Measurements from ENCODE around the gene CWH43. TPM values are rescaled to one million over a fixed set of nuclear protein-coding genes. Genes with fewer than 3 reads are reported as not detected.

Gene CWH43
- polyA plus RNA-seq (2013, experiment 1 of 2): not detected
- not detected for polyA plus RNA-seq (2013, experiment 2 of 2)

GRCh38 chr4:48985976-48986653 lies at the start of gene CWH43:
Gene CWH43 (plus strand): TSS chr4:48986275. CDS start chr4:48986430, 155 bp downstream.
- Histone ChIP-seq H3K9me3 (replicated peaks in 1 of 2; ENCODE audit: control insufficient read depth in 2 of 2, insufficient read depth in 1 of 2, low read depth in 1 of 2, low read length in 2 of 2) (no peaks in the 10 kb centered on the region), H3K4me3 (ENCODE audit: low read length in 2 of 2) (peak within 1 kb of the TSS in 1 of 2 donors; percentile 74), H2BK120ac (ENCODE audit: low read depth, low read length) (no peak within 1 kb of the TSS), H3K14ac (ENCODE audit: low read length) (peak within 1 kb of the TSS; percentile 47), H2AK5ac (ENCODE audit: low read depth, low read length) (no peak within 1 kb of the TSS), H4K91ac (ENCODE audit: low read depth, low read length, poor library complexity) (no peak within 1 kb of the TSS), H2BK15ac (ENCODE audit: low read length) (no peak within 1 kb of the TSS), H2BK12ac (ENCODE audit: low read length) (no peak within 1 kb of the TSS), H4K8ac (ENCODE audit: low read depth, low read length) (no peak within 1 kb of the TSS), H3K4ac (ENCODE audit: low read length) (no peak within 1 kb of the TSS), H3K9ac (ENCODE audit: low read depth, low read length, poor library complexity) (peak within 1 kb of the TSS; percentile 78), H3K23ac (ENCODE audit: low read depth, low read length, poor library complexity) (peak within 1 kb of the TSS; percentile 51), H3K18ac (ENCODE audit: low read length) (peak within 1 kb of the TSS; percentile 89), H3K4me1 (ENCODE audit: control insufficient read depth in 2 of 2, insufficient read depth in 1 of 2, low read depth in 1 of 2, low read length in 2 of 2) (peaks cover 0 to 3% of the 10 kb centered on the region in 2 donors), H2BK5ac (ENCODE audit: low read length) (no peak within 1 kb of the TSS), H3K36me3 (replicated peaks in 1 of 2; ENCODE audit: control insufficient read depth in 2 of 2, insufficient read depth in 2 of 2, low read length in 2 of 2) (no peaks in the 10 kb centered on the region), H3K27ac (replicated peaks; ENCODE audit: low read length) (no peak within 1 kb of the TSS), H3K79me1 (ENCODE audit: low read depth, low read length) (no peaks in the 10 kb centered on the region), H2AFZ (ENCODE audit: low read length) (peak within 1 kb of the TSS; percentile 74), H3K27me3 (ENCODE audit: control insufficient read depth in 3 of 3, insufficient read depth in 3 of 3, low read depth in 1 of 3, low read length in 3 of 3) (peaks cover 0 to 56% (median 31%) of the 10 kb centered on the region in 3 experiments), H3K4me2 (ENCODE audit: insufficient read depth, low read length, poor library complexity, severe bottlenecking) (peak within 1 kb of the TSS; percentile 89)
- peak; percentile 12 for DNase-seq (ENCODE audit: low spot score)
- WGBS, 2 donors (ENCODE audit: extremely low coverage in 2 of 2, insufficient read length in 2 of 2, insufficient replicate concordance in 1 of 2): no CpG with 5 or more reads among the region's 63 CpGs

GRCh38 chr4:48937033-48937432 lies 49.0 kb upstream of the CWH43 start:
- Histone ChIP-seq H2BK5ac (ENCODE audit: low read length) (no peak overlapping the region), H3K4me1 (ENCODE audit: control insufficient read depth in 2 of 2, insufficient read depth in 1 of 2, low read depth in 1 of 2, low read length in 2 of 2) (no peaks in the 10 kb centered on the region), H3K27ac (replicated peaks; ENCODE audit: low read length) (no peak overlapping the region), H3K9ac (ENCODE audit: low read depth, low read length, poor library complexity) (no peak overlapping the region), H3K9me3 (replicated peaks in 1 of 2; ENCODE audit: control insufficient read depth in 2 of 2, insufficient read depth in 1 of 2, low read depth in 1 of 2, low read length in 2 of 2) (peaks cover 0 to 3% of the 10 kb centered on the region in 2 donors), H3K18ac (ENCODE audit: low read length) (no peak overlapping the region), H3K4me2 (ENCODE audit: insufficient read depth, low read length, poor library complexity, severe bottlenecking) (no peak overlapping the region), H3K4me3 (ENCODE audit: low read length in 2 of 2) (no peak overlapping the region), H3K4ac (ENCODE audit: low read length) (no peak overlapping the region), H2BK120ac (ENCODE audit: low read depth, low read length) (no peak overlapping the region), H4K8ac (ENCODE audit: low read depth, low read length) (no peak overlapping the region), H2BK12ac (ENCODE audit: low read length) (no peak overlapping the region), H4K91ac (ENCODE audit: low read depth, low read length, poor library complexity) (no peak overlapping the region), H3K23ac (ENCODE audit: low read depth, low read length, poor library complexity) (no peak overlapping the region), H2AFZ (ENCODE audit: low read length) (no peak overlapping the region), H3K27me3 (ENCODE audit: control insufficient read depth in 3 of 3, insufficient read depth in 3 of 3, low read depth in 1 of 3, low read length in 3 of 3) (no peaks in the 10 kb centered on the region), H2AK5ac (ENCODE audit: low read depth, low read length) (no peak overlapping the region), H3K14ac (ENCODE audit: low read length) (no peak overlapping the region), H3K79me1 (ENCODE audit: low read depth, low read length) (no peaks in the 10 kb centered on the region), H3K36me3 (replicated peaks in 1 of 2; ENCODE audit: control insufficient read depth in 2 of 2, insufficient read depth in 2 of 2, low read length in 2 of 2) (peaks cover 0 to 1% of the 10 kb centered on the region in 2 donors), H2BK15ac (ENCODE audit: low read length) (no peak overlapping the region)
- no CpG with 5 or more reads among the region's 2 CpGs for WGBS, 2 donors (ENCODE audit: extremely low coverage in 2 of 2, insufficient read length in 2 of 2, insufficient replicate concordance in 1 of 2)
- DNase-seq (ENCODE audit: low spot score): no peak

- no peak overlapping the region for H3K4ac ChIP-seq (ENCODE audit: low read length)
- no peaks in the 10 kb centered on the region for H3K27me3 ChIP-seq (ENCODE audit: control insufficient read depth in 3 of 3, insufficient read depth in 3 of 3, low read depth in 1 of 3, low read length in 3 of 3)
- H3K4me2 ChIP-seq (ENCODE audit: insufficient read depth, low read length, poor library complexity, severe bottlenecking): no peak overlapping the region
- H4K8ac ChIP-seq (ENCODE audit: low read depth, low read length): no peak overlapping the region
- H4K91ac ChIP-seq (ENCODE audit: low read depth, low read length, poor library complexity): no peak overlapping the region
- no peak for DNase-seq (ENCODE audit: low spot score)
- WGBS, 2 donors (ENCODE audit: extremely low coverage in 2 of 2, insufficient read length in 2 of 2, insufficient replicate concordance in 1 of 2): no CpG with 5 or more reads among the region's 3 CpGs
- no peak overlapping the region for H3K27ac ChIP-seq (replicated peaks; ENCODE audit: low read length)
- H2BK5ac ChIP-seq (ENCODE audit: low read length): no peak overlapping the region
- no peak overlapping the region for H2BK12ac ChIP-seq (ENCODE audit: low read length)
- no peak overlapping the region for H2AFZ ChIP-seq (ENCODE audit: low read length)
- no peak overlapping the region for H3K23ac ChIP-seq (ENCODE audit: low read depth, low read length, poor library complexity)
- H2BK15ac ChIP-seq (ENCODE audit: low read length): no peak overlapping the region
- H3K9me3 ChIP-seq (replicated peaks in 1 of 2; ENCODE audit: control insufficient read depth in 2 of 2, insufficient read depth in 1 of 2, low read depth in 1 of 2, low read length in 2 of 2): peaks cover 0 to 3% of the 10 kb centered on the region in 2 donors
- H3K36me3 ChIP-seq (replicated peaks in 1 of 2; ENCODE audit: control insufficient read depth in 2 of 2, insufficient read depth in 2 of 2, low read length in 2 of 2): peaks cover 0 to 1% of the 10 kb centered on the region in 2 donors
- H3K4me3 ChIP-seq (ENCODE audit: low read length in 2 of 2): no peak overlapping the region
- no peaks in the 10 kb centered on the region for H3K4me1 ChIP-seq (ENCODE audit: control insufficient read depth in 2 of 2, insufficient read depth in 1 of 2, low read depth in 1 of 2, low read length in 2 of 2)
- H3K14ac ChIP-seq (ENCODE audit: low read length): no peak overlapping the region
- H2AK5ac ChIP-seq (ENCODE audit: low read depth, low read length): no peak overlapping the region
- no peak overlapping the region for H3K9ac ChIP-seq (ENCODE audit: low read depth, low read length, poor library complexity)
- H3K18ac ChIP-seq (ENCODE audit: low read length): no peak overlapping the region
- no peak overlapping the region for H2BK120ac ChIP-seq (ENCODE audit: low read depth, low read length)
- H3K79me1 ChIP-seq (ENCODE audit: low read depth, low read length): no peaks in the 10 kb centered on the region
Observed at GRCh38 chr4:48938831-48939230, 47.2 kb upstream of the CWH43 start.

- no peak overlapping the region for H3K18ac ChIP-seq (ENCODE audit: low read length)
- no peak overlapping the region for H2BK15ac ChIP-seq (ENCODE audit: low read length)
- no peak overlapping the region for H3K4ac ChIP-seq (ENCODE audit: low read length)
- H3K27ac ChIP-seq (replicated peaks; ENCODE audit: low read length): no peak overlapping the region
- H3K27me3 ChIP-seq (ENCODE audit: control insufficient read depth in 3 of 3, insufficient read depth in 3 of 3, low read depth in 1 of 3, low read length in 3 of 3): no peaks in the 10 kb centered on the region
- H2BK5ac ChIP-seq (ENCODE audit: low read length): no peak overlapping the region
- peaks cover 0 to 1% of the 10 kb centered on the region in 2 donors for H3K36me3 ChIP-seq (replicated peaks in 1 of 2; ENCODE audit: control insufficient read depth in 2 of 2, insufficient read depth in 2 of 2, low read length in 2 of 2)
- no peak overlapping the region for H3K4me3 ChIP-seq (ENCODE audit: low read length in 2 of 2)
- no peak overlapping the region for H2BK12ac ChIP-seq (ENCODE audit: low read length)
- H2AK5ac ChIP-seq (ENCODE audit: low read depth, low read length): no peak overlapping the region
- no peak overlapping the region for H2BK120ac ChIP-seq (ENCODE audit: low read depth, low read length)
- H3K14ac ChIP-seq (ENCODE audit: low read length): no peak overlapping the region
- no peak overlapping the region for H4K8ac ChIP-seq (ENCODE audit: low read depth, low read length)
- no peak overlapping the region for H3K23ac ChIP-seq (ENCODE audit: low read depth, low read length, poor library complexity)
- no peak overlapping the region for H3K9ac ChIP-seq (ENCODE audit: low read depth, low read length, poor library complexity)
- H3K79me1 ChIP-seq (ENCODE audit: low read depth, low read length): no peaks in the 10 kb centered on the region
- H3K4me2 ChIP-seq (ENCODE audit: insufficient read depth, low read length, poor library complexity, severe bottlenecking): no peak overlapping the region
- peaks cover 0 to 3% of the 10 kb centered on the region in 2 donors for H3K9me3 ChIP-seq (replicated peaks in 1 of 2; ENCODE audit: control insufficient read depth in 2 of 2, insufficient read depth in 1 of 2, low read depth in 1 of 2, low read length in 2 of 2)
- H4K91ac ChIP-seq (ENCODE audit: low read depth, low read length, poor library complexity): no peak overlapping the region
- no peak overlapping the region for H2AFZ ChIP-seq (ENCODE audit: low read length)
- no peak for DNase-seq (ENCODE audit: low spot score)
- H3K4me1 ChIP-seq (ENCODE audit: control insufficient read depth in 2 of 2, insufficient read depth in 1 of 2, low read depth in 1 of 2, low read length in 2 of 2): no peaks in the 10 kb centered on the region
Observed at GRCh38 chr4:48939785-48940184, 46.3 kb upstream of the CWH43 start.
